ENCODE measurements around the gene ZMIZ2.

Gene ZMIZ2

GRCh38 chr7:44756904-44757303 is 8.3 kb downstream of the ZMIZ2 start:
- in situ Hi-C loops (cut with HindIII; ENCODE audit: low sequenced_read_pairs), result no loop called here

DNA sequence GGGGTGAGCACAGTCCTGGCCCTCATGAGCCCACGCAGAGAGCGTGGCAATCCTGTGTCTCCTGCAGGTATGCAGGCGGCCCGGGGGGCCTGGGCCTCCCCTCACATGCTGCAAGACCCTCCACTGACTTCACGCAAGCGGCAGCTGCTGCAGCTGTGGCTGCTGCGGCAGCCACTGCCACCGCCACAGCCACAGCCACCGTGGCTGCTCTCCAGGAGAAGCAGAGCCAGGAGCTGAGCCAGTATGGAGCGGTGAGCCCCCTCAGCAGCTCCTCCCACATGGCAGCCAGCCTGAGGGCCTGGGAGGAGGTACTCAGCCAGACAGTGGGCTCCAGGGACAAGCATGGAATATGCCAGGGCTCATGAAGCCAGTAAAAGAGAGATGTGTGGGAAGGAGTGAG is 8.7 kb downstream of the ZMIZ2 start:
- in situ Hi-C loops (cut with HindIII; ENCODE audit: low sequenced_read_pairs), result no loop called here

- in situ Hi-C loops (cut with HindIII; ENCODE audit: low sequenced_read_pairs), result no loop called here
Measured at GRCh38 chr7:44757739-44758138, 9.1 kb downstream of the ZMIZ2 start.

DNA sequence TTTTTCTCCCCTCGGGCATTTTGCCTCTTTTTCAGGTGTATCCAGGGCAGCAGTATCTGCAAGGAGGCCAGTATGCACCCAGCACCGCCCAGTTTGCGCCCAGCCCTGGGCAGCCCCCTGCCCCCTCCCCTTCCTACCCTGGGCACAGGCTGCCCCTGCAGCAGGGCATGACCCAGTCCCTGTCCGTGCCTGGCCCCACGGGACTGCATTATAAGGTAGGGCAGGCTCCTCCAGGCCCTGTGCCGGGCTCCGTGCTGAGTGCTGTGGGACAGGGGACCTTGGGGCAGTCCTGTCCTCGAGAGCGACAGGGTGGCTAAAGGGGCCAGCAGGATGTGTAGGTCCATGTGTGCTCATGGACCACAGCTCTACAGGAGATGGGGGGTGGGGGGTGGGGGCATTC is 10.6 kb downstream of the ZMIZ2 start:
- in situ Hi-C loops (cut with HindIII; ENCODE audit: low sequenced_read_pairs), result no loop called here

DNA sequence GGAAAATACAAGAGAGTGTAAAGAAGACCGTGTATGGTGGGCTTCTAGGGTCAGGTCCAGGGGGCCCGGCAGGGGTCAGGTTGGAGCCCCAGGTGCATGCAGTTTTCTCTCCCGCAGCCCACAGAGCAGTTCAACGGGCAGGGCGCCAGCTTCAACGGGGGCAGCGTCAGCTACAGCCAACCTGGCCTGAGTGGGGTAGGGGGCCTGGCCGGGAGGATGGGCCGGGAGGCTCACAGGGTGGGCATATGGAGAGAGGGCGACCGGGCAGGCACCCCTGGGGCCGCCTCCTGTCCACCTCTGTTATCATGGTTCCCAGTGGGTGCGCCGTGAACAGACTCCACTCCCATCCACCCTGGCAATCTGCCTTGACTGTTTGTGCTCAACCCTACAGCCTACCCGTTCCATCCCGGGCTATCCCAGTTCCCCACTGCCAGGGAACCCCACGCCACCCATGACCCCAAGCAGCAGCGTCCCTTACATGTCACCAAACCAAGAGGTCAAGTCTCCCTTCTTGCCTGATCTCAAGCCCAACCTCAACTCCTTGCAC is 11.5 kb downstream of the ZMIZ2 start:
- in situ Hi-C loops (cut with HindIII; ENCODE audit: low sequenced_read_pairs), result no loop called here

DNA sequence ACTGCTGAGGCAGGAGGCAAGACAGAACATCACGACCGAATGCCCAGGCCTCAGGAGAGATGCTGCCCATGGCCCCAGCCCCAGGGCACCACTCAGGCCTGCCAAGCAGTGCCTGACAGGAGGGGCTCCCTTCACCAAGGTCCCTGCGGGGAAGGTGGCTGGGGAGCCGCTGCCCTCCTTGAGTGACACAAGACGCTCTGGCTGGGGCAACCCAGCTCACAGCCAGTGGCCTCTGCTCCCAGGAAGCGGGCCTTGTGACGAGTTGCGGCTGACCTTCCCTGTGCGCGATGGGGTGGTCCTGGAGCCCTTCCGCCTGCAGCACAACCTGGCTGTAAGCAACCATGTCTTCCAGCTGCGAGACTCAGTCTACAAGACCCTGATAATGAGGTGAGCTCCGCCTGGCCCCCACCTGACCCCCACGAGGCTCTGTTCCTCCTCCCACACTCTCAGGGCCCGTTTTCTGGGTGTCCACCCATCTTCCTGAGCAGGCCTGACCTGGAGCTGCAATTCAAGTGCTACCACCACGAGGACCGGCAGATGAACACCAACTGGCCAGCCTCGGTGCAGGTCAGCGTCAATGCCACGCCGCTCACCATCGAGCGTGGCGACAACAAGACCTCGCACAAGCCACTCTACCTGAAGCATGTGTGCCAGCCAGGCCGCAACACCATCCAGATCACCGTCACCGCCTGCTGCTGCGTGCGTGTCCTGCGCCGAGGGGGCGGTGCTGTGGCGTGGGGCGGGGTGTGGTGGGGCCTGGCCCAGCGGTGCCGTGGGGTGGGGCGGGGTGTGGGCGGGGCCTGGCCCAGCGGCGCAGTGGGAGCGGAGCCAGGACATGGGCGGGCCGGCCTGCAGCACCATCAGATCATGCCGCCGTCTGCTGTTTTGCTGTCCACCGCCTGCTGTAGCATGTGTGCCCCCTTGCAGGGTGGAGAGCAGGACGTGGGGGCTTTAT is 12.8 kb downstream of the ZMIZ2 start:
- in situ Hi-C loops (cut with HindIII; ENCODE audit: low sequenced_read_pairs), result no loop called here

GRCh38 chr7:44762300-44762699 is 13.7 kb downstream of the ZMIZ2 start:
- in situ Hi-C loops (cut with HindIII; ENCODE audit: low sequenced_read_pairs), result no loop called here

DNA sequence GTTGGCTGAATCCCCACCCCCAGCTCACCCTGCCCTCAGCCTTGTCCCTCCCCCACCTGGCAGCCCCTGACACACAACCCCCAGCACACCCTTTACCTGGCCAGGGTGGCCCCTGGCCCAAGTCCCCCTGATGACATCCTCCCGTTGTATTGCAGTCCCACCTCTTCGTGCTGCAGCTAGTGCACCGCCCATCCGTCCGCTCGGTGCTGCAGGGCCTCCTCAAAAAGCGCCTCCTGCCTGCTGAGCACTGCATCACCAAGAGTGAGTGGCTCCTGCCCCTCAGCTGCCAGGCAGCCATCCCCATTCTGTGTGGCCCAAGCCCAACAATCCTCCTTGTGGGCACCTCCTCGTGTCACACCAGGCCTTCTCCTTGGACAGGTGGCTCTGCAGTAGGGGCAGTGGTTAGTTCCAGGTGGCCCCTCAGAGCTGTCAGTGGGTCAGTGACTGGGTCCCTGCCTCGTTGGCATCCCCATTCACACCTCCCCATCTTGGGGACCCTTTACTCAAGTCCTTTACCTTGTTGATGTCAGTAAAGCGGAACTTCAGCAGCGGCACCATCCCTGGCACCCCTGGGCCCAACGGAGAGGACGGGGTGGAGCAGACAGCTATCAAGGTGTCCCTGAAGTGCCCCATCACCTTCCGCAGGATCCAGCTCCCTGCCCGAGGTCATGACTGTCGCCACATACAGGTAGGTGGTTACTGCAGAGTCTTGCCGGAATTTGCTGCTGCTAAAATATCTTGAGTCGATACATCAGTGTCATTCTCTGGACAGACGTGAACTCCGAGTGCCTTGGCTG is 14.3 kb downstream of the ZMIZ2 start:
- in situ Hi-C loops (cut with HindIII; ENCODE audit: low sequenced_read_pairs), result no loop called here

DNA sequence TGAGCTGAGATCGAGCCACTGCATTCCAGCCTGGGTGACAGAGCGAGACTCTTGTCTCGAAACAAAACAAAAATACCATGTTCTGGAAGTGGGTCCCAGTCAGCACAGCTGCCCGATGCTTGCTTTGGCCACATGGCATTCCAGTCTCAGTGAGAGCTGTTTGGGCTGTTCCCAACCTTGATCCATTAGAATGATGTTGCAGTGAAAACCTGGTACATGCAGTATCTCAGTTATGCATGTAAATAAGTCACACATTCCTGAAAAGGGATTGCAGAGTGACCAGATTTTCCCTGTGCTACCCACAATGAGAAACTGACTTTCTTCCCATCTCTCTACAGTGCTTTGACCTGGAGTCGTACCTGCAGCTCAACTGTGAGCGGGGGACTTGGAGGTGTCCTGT is 15.4 kb downstream of the ZMIZ2 start:
- in situ Hi-C loops (cut with HindIII; ENCODE audit: low sequenced_read_pairs), result no loop called here

- in situ Hi-C loops (cut with HindIII; ENCODE audit: low sequenced_read_pairs), result no loop called here
Measured at GRCh38 chr7:44764665-44765578, 16.3 kb downstream of the ZMIZ2 start.

DNA sequence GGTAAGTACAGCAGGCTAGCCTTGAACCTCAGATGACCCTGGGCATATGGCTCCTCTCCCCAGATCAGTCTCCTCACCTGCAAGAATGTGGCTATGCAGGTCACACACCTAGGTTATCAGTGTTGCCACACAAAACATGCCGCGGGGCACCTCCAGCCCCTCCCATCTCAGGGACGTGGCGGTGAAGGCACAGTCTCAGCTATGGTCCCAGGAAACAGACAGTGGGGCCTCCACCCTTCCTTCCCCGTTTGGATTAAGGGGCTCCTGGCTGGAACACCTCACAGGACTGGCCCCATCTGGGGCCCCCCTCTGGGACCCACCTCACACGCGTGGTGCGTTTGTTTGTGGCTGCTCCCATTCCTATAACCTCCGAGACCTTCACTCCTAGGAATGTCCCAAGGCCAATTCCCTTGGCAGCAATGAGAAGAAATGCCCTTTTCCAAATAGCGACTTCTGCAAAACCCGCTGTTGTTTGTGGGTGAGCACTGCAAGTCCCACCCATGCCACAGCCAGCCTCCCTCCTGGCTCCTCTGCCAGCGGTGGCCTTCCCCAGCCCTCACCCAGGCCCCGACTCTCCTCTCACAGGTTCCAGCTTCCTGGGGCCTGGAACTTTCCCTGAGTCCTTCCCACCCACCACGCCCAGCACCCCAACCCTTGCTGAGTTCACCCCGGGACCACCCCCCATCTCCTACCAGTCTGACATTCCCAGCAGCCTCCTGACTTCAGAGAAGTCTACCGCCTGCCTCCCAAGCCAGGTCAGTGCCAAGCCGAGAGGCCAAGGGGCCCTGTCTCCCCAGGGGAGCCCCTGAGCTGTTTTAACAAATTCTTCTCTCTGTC is 17.1 kb downstream of the ZMIZ2 start:
- in situ Hi-C loops (cut with HindIII; ENCODE audit: low sequenced_read_pairs), result no loop called here

- in situ Hi-C loops (cut with HindIII; ENCODE audit: low sequenced_read_pairs), result no loop called here
Measured at GRCh38 chr7:44766416-44766801, 17.8 kb downstream of the ZMIZ2 start.

GRCh38 chr7:44767134-44767911 is 18.7 kb downstream of the ZMIZ2 start:
- in situ Hi-C loops (cut with HindIII; ENCODE audit: low sequenced_read_pairs), result no loop called here

DNA sequence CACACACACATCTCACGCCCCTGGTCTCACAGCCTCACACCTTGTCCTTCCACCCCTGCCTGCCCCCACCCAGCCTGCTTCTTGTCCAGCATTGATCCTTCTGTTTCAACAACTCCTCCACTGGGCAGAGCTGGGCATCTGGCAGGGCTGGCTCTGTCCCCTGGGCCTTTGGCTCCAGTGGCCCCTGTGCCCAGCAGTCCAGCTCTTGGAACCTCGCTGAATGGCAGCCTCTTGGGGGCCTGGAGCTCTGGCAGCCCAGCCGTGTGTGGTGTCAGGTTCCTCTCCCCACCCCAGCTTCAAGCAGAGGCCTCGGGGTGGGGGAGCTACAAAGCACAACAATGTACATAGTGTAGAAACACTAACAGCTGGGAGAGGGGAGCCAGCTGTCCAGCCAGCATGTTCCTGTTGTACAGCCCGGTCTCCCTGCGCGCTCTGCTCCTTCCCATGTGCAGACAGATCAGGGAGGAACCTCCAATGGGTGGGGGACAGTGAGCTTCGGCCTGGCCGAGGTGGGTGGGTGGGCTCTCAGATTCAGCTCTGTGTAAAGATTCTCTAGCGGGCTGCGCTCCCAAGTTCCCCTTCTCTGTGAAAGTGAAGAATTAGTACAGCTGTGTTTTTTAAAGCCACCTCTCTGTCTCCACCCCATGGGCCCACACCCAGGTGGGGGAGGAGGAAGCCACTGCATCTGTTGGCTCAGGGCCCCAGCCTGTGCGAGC is 19.4 kb downstream of the ZMIZ2 start:
- in situ Hi-C loops (cut with HindIII; ENCODE audit: low sequenced_read_pairs), result no loop called here

DNA sequence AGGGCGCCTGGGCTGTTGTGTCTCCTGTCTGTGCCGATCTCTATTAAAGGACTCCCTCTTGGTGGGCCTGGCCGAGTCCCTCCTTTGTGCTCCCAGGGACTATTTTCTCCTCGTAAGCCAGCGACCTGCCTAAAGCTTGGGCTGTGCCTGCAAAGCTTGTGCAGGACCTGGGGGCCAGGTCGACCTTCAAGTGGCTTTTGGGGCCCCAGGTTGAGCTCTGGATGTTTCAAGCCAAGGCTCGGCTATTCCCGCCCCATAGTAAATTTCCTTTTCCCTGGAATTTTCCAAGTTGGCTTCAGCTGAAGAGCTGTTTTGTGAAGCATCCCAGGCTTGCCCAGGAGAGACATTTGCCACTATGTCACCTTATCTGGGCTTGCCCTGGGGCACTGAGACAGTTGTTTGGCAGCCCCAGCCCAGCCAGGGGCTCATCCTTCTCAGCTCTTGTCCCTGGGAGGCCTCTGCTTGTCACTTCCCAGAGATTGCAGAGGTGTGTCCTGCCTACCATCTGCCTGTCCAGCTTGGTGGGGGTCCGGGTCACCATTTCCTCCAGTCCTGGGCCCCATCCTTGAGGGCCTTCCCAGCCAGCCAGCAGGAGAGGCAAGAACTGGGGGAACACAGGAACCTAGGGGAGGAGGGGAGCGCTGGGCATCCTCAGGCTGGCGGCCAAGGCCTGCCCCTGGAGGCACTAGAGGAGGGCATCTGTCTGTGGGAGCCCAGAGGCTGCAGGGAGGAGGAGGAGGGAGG is 20.2 kb downstream of the ZMIZ2 start:
- in situ Hi-C loops (cut with HindIII; ENCODE audit: low sequenced_read_pairs), result no loop called here

DNA sequence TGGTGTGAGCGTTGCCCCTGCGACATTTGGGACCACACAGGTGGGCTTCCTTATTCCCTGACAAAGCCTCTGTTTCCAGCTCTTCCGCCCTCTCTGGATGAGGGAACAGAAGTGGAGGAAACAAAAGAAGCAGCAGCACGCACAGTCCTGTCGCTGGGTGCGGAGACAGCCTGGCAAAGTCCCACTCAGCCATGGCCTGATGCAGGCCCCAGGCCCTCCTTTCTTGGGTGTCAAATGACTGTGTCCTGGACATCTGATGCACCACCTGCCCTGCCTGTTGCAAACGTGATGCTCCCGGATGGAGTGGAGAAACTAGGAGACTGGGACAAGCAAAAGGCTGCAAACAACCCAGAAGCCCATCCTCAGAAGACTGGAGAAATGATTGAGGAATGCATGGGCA is 20.7 kb downstream of the ZMIZ2 start:
- in situ Hi-C loops (cut with HindIII; ENCODE audit: low sequenced_read_pairs), result no loop called here

DNA sequence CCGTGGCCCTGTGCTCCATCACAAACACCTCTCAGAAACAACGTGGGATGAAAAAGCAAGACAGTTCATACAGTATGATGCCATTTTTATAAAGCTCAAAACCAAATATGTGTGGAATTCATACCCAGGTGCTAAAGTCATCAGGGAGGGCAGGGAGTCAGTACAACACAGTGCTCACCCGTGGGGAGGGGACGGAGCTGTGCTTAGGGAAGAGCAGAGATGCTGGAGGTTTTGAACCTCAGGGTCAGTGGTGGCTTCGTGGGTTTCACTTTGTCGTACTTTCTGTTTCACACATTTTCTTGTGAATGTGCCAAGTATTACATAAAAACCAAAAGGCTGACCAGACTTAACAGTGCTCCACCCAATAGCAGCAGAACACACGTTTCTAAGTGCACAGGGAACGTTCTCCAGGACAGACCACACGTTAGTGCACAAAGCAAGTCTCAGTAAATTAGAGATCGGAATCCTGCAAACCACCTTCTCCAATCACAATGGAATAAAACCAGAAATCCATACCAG is 21.2 kb downstream of the ZMIZ2 start:
- in situ Hi-C loops (cut with HindIII; ENCODE audit: low sequenced_read_pairs), result no loop called here

Data from DLD1 (cell line).